A673 (cell line): ENCODE data around the gene FBXL7. TPM values are rescaled to one million over a fixed set of nuclear protein-coding genes. Genes with fewer than 3 reads are reported as not detected.

Source experiments
- BruUV-seq: library from RNA; stranded (reverse); fragments of 400-500 nt; replicated peaks from 2 replicates; lab custom pipeline; 2021; lab: Mats Ljungman, UMichigan
- CTCF ChIA-PET: fragments of 300-600 bp; sonication (Branson Sonifier 250); formaldehyde crosslinking; loops from one replicate; lab custom pipeline; 2022; ENCODE audit warnings: antibody characterized with exemption; lab: Charles Lee
- POLR2A ChIA-PET: fragments of 300-600 bp; sonication (Branson Sonifier 250); formaldehyde crosslinking; loops from one replicate; lab custom pipeline; 2022; ENCODE audit warnings: antibody characterized with exemption; ENCODE audit not compliant: low non-redundant PET; lab: Charles Lee
- DNase-seq: peaks from one replicate; pipeline ENCODE4 v3.0.0-alpha.2; 2015; ENCODE audit warnings: low spot score
- H3K27ac ChIP-seq: fragments of 200-600 bp; sonication (generic); 2 replicates; pipeline ENCODE4 v1.5.1; 2016; ENCODE audit warnings: mixed run types, low read depth, mild to moderate bottlenecking, mixed read lengths, antibody characterized with exemption, low read length; ENCODE audit not compliant: poor library complexity, severe bottlenecking
- H3K27me3 ChIP-seq: fragments of 200-600 bp; sonication (generic); replicated peaks from 2 replicates; pipeline ENCODE4 v1.6.1; 2017; ENCODE audit warnings: mixed run types, low read depth, mild to moderate bottlenecking, mixed read lengths, antibody characterized with exemption, low read length; ENCODE audit not compliant: insufficient read depth, poor library complexity
- H3K36me3 ChIP-seq: fragments of 200-600 bp; sonication (generic); 2 replicates; pipeline ENCODE4 v1.6.1; 2016; ENCODE audit warnings: mixed run types, mild to moderate bottlenecking, mixed read lengths, antibody characterized with exemption, low read length; ENCODE audit not compliant: insufficient read depth, poor library complexity, severe bottlenecking
- H3K4me1 ChIP-seq: fragments of 200-600 bp; sonication (generic); 2 replicates; pipeline ENCODE4 v1.6.1; 2017; ENCODE audit warnings: mixed run types, mild to moderate bottlenecking, mixed read lengths, antibody characterized with exemption, low read length; ENCODE audit not compliant: insufficient read depth, poor library complexity, severe bottlenecking
- H3K4me3 ChIP-seq: fragments of 200-600 bp; sonication (generic); 2 replicates; pipeline ENCODE4 v1.5.1; 2016; ENCODE audit warnings: low read depth, mixed run types, mild to moderate bottlenecking, mixed read lengths, low read length; ENCODE audit not compliant: poor library complexity, severe bottlenecking
- H3K9me3 ChIP-seq: fragments of 200-600 bp; sonication (generic); 2 replicates; pipeline ENCODE4 v1.6.1; 2016; ENCODE audit warnings: mixed run types, low read depth, mild to moderate bottlenecking, mixed read lengths, antibody characterized with exemption, low read length; ENCODE audit not compliant: poor library complexity, severe bottlenecking
- EZH2 ChIP-seq: fragments of 200-600 bp; sonication (generic); IDR thresholded peaks from 2 replicates; pipeline ENCODE4 v1.6.1; 2017; ENCODE audit warnings: borderline replicate concordance, low read depth, mild to moderate bottlenecking, mixed read lengths, antibody characterized with exemption, low read length; ENCODE audit not compliant: poor library complexity, severe bottlenecking
- intact Hi-C: fragments of 100-400 bp; cut with micrococcal nuclease; formaldehyde crosslinking; loops from one replicate; pipeline ENCODE4 v1.10.0; 2022; ENCODE audit not compliant: unreplicated experiment
- total RNA-seq: library from RNA; stranded (reverse); gene quantifications from 2 replicates; pipeline ENCODE4 v1.2.3, GENCODE V29; 2021
- TF ChIP-seq, protein P1 (sequence below): fragments of 300-800, 200-600 bp; sonication (generic); conservative IDR thresholded peaks from 2 replicates; pipeline ENCODE4 v1.5.1; 2017; ENCODE audit warnings: low read depth, mild to moderate bottlenecking, antibody characterized with exemption, low read length, moderate library complexity, mixed read lengths

The FBXL7 gene
- total RNA-seq, 1 experiment from 2014 or later = 5.9 TPM

- intact Hi-C loops = no loop called here
- H3K9me3 ChIP-seq = no peaks in the 10 kb centered on the region
- no peak overlapping the region for H3K27ac ChIP-seq
- no peak overlapping the region for H3K4me3 ChIP-seq
- no peaks in the 10 kb centered on the region for H3K27me3 ChIP-seq
- H3K4me1 ChIP-seq = no peaks in the 10 kb centered on the region
- H3K36me3 ChIP-seq = no peaks in the 10 kb centered on the region
- no peak for TF ChIP-seq EZH2
- TF ChIP-seq, protein P1, sequence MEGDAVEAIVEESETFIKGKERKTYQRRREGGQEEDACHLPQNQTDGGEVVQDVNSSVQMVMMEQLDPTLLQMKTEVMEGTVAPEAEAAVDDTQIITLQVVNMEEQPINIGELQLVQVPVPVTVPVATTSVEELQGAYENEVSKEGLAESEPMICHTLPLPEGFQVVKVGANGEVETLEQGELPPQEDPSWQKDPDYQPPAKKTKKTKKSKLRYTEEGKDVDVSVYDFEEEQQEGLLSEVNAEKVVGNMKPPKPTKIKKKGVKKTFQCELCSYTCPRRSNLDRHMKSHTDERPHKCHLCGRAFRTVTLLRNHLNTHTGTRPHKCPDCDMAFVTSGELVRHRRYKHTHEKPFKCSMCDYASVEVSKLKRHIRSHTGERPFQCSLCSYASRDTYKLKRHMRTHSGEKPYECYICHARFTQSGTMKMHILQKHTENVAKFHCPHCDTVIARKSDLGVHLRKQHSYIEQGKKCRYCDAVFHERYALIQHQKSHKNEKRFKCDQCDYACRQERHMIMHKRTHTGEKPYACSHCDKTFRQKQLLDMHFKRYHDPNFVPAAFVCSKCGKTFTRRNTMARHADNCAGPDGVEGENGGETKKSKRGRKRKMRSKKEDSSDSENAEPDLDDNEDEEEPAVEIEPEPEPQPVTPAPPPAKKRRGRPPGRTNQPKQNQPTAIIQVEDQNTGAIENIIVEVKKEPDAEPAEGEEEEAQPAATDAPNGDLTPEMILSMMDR = no peak
- ChIA-PET POLR2A (no interaction called here), CTCF (no interaction called here)
- no peak for DNase-seq
- BruUV-seq = no TSS peak
Measured at GRCh38 chr5:15734058-15734457, 234.1 kb downstream of the FBXL7 start.

DNA sequence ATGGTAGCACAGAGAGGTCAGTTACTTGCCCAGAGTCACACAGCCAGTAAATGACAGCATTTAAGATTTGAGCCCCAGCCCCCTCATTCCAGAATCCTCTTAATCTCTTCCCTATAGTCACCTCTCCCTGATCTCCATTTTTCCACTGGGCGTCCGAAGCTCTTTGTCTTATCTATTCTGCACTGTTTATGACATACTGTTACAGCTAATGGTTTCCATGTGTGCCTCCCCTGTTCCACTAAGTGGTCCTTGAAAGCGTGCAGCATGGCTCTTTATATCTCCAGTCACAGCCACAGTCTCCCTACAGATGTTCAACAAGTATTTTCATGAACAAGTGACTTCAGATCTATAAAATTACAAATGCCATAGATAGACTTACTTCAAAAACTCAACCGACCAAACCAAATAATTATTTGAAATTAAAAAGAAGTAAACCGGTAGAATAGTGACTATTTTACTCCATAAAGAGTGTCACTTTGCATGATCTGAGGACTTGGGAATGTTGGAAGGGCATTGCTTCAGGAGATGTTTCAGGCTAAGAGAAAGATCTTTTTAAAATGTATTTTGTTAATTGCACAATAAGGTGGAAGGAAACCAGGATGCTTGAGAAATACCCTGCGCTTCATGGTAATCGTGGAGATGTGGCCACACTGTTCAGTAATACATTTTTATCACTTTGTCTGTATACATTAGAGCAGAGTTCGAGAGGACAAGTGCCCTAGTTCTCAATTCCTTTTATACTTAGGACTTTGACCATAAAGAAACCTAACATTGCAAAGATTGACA, 237.2 kb downstream of the FBXL7 start:
- no peak for TF ChIP-seq EZH2
- TF ChIP-seq, protein P1 = no peak
- no TSS peak for BruUV-seq
- ChIA-PET POLR2A (no interaction called here), CTCF (no interaction called here)
- Histone ChIP-seq H3K4me3 (no peak overlapping the region), H3K27ac (no peak overlapping the region), H3K27me3 (no peaks in the 10 kb centered on the region), H3K36me3 (no peaks in the 10 kb centered on the region), H3K9me3 (no peaks in the 10 kb centered on the region), H3K4me1 (no peaks in the 10 kb centered on the region)
- intact Hi-C loops = no loop called here
- no peak for DNase-seq

DNA sequence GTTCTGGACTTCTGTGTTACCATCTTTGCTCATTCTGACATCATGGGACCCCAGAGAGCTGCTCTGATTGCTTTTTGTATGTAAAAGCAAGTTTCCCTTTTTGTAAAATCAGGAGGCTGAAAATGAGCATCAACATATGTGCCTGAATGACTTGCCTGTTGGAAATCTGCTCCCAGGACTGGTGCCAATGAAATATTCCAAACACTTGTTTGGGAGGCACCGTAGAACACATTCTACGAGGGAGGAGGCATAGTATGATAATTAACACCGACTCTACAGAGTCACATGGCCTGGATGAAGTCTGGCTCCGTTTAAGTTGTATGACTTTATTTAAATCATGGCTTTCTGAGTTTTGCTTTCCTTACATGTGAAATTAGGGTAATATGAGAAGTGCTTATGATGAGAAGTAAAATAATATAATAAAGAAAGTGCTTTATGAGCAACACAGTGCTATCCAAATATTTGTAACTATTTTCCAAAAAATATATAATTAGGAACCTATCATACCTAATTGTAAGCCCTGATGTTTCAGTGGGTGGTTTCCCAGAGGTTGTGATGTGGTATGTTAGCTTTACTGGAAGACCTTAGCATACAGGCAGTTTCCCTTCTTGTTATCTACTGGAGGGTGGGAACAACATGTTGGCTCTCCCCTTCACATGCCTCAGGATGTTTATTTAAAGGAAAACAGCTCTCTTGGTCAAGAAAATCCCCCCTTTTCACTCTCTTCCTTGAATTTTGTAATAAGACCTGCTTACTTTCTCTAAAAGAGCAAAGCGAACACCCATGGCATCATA, 238.1 kb downstream of the FBXL7 start:
- intact Hi-C loops = no loop called here

More for the DNA sequence above, 238.1 kb downstream of the FBXL7 start:
- Histone ChIP-seq H3K27me3 (no peaks in the 10 kb centered on the region), H3K9me3 (no peaks in the 10 kb centered on the region), H3K27ac (no peak overlapping the region), H3K4me3 (no peak overlapping the region), H3K4me1 (no peaks in the 10 kb centered on the region), H3K36me3 (no peaks in the 10 kb centered on the region)
- POLR2A ChIA-PET = no interaction called here
- no TSS peak for BruUV-seq
- CTCF ChIA-PET = no interaction called here
- no peak for TF ChIP-seq EZH2
- TF ChIP-seq, protein P1 = no peak
- no peak for DNase-seq
